GM19438 (cell line): ENCODE measurements around the gene MAP7.
"Not testable (repeated sequence)": the region's sequence is repeated elsewhere in the genome, so short reads cannot be mapped to it uniquely, and the experiment has no call there.

Source experiments
- ATAC-seq: cut with Tn5 transposase; IDR thresholded peaks from one replicate; pipeline ENCODE4 v1.9.1; 2021; ENCODE audit warnings: low read depth; ENCODE audit not compliant: unreplicated experiment

Gene MAP7

DNA sequence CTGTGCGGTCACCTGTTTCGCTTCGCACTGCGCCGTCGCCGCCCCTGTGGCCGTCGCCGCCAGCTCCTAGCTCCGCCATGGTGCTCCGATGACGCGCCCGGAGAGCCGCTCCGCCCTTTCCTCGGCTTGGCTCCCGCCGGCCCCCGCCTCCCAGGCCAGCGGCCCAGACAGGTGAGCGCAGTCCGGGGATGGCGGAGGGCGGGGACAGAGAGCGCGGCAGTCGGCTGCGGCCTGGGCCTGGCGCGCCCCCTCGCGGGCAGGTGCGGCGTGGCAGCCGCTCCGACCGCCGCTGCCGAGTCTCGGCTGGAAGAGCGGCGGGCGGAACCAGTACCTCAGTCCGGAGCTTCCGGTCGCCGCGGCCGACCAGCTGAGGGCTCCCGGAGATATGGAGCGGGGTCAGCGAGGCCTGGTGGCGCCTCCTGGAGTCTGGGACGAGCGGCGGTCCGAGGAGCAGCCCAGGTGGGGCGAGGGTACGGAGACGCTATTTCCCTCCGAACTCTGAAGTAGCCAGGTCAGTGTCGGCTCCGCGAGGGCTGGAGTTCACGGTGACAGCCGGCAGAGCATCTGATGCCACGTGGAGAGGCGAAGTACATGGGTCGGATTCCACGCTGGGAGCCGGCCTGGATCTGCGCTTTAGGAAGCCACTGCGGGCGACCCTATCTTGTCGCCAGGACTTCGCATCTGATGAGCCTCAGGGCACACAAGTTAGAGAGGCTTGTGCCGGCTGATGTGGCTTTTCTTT, at the start of gene MAP7:
Gene MAP7, minus strand, starts transcription at position 93 of the 742 bp plus-strand sequence. Its CDS starts 14 bp downstream, at position 79.
- peak; percentile 69 for ATAC-seq

DNA sequence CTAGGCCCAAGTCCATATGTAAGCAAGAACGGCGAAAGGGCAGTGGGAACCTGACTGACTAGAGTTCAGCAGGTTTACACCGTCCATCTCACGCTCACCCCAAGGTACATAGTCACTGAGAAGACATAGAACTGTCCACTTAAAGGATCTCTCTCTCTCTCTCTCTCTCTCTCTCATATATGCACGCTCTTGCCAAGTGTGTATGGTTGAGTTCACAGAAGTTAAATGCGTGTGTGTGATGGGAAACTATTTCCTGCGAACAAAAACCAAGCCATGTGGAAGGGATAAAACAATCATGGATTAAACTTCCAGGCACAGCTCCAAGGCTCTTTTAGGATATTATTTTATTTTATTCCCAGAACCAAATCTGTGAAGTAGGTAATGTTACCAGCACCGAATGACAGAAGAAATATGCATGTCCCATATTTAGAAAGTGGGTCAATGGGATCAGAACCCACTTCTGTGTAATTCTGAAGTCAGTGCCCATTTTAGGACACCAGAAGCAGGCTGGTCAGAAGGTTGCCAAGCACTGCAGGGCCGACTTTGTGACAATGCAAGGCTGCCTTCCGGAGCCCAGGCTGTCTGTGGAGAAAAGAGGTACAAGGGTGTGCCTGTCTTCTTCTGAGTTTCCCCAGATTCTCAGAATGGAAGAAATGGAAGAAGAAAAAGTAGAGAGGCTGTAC, 49.2 kb upstream of the MAP7 start:
- ATAC-seq, result no peak

DNA sequence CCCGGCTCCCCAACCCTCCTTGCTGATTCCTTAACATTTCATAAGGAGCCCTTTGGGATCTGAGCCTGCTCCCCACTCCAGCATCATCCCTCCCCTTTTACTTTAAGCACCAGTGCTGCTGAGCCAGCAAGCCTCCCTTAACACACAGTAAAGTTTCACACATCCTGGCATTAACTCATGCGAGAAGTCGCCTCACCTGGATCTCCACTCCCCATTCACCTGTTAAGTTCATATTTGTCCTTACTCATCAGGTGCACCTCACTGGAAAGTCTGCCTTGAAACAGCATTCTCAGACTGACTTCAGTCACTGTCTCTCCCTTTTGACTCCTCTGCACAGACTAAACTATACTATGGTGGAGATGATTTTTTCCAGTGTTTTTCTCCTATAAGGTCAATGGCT, 47.8 kb upstream of the MAP7 start:
- no peak for ATAC-seq

DNA sequence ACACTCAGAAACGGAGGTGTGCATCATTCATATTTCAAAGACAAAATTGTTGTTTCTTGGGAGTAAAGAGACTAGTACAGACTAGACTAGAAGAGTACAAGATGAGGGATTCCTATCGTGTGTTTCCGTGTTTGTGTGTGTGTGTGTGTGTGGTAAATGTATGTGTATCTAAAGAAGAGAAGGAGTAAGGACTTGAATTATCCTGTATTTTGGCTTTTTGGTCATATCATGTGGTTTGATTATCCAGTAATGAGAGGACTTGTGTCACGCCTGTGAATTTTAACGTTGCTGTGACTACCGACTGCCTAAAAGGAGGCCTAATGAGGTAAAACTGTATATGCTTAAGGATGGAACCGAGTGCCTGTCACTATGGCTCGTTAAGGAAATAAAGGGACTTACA, 44.4 kb upstream of the MAP7 start:
- no peak for ATAC-seq

DNA sequence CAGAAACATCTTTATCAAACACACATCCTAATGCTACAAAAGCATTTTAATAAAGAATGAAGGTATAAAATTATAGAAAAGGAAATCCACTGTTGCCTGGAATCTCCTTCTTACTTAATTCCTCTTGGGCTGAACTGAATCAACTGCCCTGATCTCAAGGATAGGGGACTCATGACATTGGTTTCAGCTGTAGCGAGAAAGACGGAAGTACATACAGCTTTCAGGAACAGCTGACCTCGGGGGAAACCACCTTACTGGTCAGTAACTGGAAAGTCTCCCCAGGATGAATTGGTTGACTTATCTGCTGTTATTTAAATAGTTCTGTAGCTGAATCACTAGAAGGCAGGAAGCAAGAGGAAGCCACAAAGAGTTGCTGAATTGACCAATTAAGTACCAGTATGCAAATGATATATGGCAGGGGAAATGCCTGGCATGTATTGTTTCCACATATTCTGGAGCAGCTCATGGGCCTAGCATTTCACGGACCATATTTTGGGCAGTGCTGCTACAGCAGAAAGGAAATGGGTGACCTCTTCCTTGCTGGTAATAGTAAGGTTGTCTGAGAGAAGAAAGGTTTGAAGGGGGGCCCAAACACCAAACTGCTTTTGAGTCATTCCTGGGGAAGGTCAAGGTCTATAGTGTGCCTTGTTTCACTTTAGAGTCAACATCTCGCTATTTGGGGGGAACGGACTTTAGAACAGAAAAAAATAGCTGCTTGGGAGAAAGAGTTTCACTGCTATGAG, 43.7 kb upstream of the MAP7 start:
- peak; percentile 98 for ATAC-seq

DNA sequence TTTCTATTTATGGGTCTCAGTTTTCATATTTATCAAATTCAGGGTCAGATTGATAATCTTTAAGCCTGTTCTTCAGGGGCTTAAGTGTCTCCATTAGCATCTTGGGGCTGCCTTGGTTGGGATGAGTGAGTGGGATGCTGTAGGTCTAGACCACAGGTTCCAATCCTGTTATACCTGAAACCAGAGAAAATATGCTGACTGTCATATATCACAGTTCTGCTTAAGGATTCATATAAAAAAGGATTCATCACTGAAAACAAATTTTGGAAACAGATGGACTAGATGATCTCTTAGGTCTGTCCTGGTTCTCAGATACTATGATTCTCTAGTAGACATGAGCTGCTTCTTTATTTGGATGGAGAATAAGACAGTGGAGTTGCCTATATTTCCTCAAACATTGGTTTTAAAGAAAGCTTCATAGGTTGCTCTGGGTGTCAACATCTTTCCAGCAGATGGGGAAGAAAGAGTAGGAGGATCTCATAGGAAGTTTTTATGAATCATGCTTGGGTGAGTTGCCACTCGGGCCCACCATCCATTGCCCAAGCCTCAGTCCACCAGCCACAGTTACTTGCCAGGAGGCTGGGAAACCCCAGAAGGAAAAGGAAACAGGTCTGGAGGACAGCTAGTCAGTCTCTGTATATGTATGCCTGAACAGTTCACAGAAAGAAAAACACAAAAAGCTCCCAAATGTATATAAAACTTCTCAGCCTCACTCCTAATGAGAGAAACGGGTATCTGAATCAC, 42.9 kb upstream of the MAP7 start:
- no peak for ATAC-seq

DNA sequence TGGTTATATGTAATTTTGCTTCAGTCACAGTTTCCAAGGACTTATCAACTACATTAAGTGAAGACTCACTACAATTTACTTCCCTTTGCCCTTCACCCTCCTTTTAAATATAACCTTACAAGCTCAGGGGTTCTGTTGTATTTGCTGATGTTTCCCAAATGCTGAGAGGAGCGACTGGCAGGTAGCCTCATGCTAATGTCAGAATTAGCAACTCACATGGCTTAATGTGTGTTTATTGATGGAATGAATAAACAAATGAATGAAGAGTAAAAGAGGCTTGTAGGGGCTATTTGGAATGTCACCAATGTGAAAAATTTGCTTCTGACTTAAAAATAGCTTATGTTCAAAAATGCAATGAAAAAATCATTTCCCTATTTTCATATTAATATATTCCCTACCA, 41.4 kb upstream of the MAP7 start:
- no peak for ATAC-seq

DNA sequence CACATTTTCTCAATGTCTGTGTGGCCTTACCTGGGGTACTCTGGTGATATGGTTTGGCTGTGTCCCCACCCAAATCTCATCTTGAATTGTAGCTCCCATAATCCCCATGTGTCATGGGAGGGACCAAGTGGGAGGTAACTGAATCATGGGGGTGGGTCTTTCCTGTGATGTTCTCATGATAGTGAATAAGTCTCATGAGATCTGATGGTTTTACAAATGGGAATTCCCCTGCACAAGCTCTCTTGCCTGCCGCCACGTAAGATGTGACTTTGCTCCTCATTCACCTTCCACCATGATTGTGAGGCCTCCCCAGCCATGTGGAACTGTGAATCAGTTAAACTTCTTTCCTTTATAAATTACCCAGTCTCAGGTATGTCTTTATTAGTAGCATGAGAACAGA, 40.6 kb upstream of the MAP7 start:
- not testable (repeated sequence) for ATAC-seq

DNA sequence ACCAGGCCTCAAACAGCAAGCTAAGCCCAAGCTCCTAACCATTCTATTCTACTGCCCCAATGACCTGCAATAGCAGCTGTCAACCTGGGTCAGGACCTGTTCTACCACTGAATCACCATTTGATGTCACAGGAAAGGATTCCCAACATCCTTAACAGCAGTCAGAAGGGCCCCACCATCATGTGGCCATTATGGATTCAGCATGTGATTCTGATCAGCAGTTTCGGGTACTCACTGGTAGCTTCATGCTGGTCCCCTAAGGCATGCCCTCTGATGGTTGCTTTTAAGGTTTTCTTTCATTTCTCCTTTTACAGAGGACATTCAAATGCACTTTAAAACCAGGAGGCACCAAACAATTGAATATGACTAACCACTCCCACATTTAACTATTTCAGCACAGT, 37.3 kb upstream of the MAP7 start:
- ATAC-seq, result no peak

DNA sequence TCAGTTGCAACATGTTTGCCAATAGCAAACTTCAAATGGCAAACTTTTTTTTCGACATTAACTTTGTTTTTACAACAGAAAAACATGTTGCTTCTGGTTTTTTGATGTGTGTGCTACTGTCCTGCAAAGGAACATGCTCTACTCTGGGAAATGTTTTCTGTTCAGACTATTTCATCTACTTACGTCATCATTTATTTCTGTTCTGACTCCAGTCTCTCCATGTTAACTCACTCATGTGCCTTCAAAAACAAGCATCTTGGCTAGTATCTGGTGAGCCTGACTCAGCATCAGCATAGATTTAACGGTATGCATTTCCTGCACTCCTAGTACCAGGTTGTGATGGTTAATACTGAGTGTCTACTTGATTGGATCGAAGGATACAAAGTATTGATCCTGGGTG, 36.1 kb upstream of the MAP7 start:
- ATAC-seq, result no peak

DNA sequence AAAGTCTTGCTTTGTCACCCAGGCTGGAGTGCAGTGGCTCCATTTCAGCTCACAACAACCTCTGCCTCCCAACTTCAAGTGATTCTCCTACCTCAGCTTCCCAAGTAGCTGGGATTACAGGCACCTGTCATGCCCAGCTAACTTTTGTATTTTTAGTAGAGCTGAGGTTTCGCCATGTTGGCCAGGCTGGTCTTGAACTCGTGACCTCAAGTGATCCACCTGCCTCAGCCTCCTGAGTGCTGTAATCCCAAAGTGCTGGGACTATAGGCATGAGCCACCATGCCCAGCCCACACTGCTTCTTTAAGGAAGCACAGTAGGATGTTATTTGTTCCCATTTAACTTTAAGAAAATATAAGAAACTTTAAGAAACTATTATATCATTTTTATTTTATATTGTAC, 35.3 kb upstream of the MAP7 start:
- ATAC-seq, result not testable (repeated sequence)

DNA sequence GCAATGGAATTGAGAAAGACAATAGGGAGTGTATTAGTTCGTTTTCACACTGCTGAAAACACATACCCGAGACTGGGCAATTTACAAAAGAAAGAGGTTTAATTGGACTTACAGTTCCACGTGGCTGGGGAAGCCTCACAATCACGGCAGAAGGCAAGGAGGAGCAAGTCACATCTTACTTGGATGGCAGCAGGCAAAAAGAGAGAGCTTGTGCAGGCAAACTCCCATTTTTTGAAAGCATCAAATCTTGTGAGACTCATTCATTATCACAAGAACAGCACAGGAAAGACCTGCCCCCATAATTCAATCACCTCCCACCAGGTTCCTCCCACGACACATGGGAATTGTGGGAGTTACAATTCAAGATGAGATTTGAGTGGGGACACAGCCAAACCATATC, 34.1 kb upstream of the MAP7 start:
- not testable (repeated sequence) for ATAC-seq

DNA sequence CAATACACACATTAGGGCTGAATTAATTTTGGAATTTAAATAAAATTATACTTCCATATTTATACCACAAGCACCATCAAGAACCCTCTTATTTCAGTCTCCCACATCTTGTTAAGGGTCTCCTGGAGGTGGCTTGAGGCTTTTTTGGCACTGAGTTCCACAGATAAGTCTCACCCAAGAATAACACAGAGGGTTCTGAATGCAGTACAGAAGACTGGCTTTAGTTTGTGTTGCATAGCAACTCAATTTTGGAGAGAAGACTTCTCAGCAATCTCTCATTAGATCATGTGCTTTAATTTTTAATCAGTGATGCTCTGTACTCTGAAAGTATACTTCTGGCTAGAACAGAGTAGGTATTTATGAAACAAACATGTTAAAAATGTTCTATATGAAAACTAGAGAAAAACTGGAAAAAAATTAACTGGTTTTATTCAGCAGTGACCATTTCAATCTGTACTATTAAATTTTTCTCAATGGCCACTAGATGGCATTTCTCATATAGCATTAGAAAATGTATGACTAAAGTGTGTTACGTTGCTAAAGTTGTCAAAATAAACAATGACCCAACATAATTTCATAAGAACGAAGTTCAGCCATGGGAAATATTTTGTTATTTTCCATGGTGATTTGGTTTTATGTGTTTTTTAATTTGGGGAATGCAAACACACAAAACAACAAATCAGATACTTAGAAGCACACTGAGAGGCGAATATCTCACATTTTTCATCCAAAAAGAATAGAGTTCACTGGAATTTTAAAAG, 32.7 kb upstream of the MAP7 start:
- no peak for ATAC-seq

DNA sequence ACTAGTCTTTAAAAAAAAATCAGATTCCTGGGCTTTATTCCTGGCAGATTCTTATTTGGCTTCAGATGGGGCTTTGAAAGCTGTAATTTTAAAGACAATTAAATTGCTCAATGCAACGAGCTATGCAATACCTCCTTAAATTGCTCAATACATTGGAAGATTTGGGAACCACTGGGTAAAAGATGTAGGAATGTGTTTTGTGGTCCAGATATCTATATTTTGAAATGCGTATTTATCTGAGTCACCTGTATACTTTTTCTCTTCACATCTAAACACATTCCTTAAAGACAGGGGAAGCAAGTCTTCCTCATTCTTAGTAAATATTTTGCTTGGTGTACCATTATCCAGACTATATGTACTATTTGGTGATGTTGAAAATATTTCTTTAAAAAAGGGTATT, 29.6 kb upstream of the MAP7 start:
- no peak for ATAC-seq

DNA sequence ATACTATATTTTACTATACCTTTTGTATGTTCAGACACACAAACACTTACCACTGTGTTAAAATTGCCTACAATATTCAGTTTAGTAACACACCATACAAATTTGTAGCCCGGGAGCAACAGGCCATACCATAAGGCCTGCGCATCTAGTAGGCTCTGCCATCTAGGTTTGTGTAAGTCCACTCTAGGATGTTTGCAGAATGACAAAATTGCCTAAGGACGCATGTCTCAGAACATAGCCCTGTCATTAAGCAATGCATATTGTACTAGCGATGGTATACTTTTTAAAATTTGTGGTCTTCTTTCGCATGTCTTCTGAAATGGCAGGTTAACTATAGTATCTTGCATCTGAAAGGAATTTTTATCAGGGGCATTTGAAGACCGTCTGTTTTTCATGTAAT, 26.6 kb upstream of the MAP7 start:
- ATAC-seq, result no peak

DNA sequence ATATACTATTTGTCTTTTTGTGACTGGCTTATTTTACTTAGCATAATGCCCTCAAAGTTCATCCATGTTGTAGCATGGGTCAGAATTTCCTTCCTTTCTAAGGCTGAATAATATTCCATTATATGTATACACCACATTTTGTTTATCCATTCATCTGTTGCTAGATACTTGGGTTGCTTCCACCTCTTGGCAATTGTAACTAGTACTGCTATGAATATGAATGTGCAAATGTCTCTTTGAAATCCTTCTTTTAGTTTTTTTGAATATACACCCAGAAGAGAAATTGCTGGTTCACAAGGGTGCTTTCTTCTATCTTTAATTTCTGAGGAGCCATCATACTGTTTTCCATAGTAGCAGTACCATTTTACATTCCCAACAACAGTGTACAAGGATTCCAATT, 21.3 kb upstream of the MAP7 start:
- no peak for ATAC-seq

DNA sequence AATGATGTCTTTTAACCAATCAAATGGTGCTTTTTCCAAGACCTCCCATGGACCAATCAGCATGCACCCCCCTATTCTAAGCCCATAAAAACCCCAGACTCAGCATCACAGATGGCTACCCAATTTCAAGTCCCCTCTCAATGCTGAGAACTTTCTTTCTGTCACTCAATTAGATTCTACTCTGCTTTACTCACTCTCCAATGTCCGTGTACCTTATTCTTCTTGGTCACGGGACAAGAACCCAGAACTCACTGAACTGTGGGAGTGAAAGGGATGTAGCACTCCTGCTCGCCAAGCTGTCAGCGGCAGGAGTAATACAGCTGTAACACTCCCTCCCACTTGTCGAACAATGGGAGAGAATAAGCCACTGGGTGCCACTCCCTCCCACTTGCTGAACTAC, 20.8 kb upstream of the MAP7 start:
- ATAC-seq, result no peak

DNA sequence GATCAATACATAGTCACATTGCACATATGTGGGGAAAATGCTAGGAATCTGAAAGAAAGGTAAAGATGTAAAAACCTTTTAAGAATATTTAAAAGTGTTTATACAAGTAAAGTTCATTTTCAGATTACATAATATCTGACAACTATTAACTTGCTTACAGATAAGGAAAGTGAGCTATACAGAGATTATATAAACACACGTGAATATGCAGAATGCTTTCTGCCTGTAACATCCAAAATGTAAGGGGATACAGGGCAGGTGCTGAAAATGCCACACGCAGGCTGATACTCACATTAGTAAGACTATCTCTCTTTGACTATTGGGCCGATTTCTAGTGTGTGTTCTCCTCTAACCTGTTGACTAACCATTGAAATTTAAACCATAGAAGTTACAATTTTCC, 17.9 kb upstream of the MAP7 start:
- no peak for ATAC-seq

DNA sequence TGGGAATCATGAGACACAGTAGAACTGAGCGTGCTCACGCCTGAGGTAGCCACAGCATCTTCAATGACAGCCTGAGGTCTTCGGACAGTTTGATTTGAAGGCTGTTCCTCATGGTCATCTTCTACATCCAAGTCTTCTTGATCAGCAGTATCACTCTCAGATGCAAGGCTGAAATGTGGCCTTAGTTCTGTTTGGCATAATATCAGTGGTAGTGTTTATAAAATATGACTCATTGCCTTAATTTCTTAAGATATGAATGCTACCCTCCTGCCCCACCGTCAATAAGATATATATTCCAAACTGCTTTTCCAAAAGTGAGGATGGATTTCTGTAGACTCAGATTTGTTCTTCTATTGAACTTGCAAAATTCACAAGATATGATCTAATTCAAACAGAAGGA, 17.5 kb upstream of the MAP7 start:
- no peak for ATAC-seq

DNA sequence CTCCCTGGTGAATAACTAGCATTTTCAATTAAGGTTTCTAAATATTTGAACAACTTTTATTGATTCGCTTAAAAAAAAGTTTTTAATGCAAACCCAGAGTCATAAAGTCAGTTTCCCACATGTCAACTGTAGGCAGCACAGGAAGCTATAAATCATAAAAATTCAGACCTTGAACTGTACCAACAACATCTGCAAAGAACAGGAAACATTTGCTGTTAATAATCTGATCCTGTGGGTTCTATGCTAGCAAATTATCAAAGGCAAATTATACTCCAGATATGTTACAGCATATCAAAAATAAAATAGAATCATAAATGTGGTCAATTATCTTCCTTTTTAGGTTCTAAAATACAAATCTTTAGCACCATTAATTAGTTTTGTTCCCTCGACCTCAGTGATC, 16.6 kb upstream of the MAP7 start:
- no peak for ATAC-seq
